GM12875 (cell line): ENCODE measurements around the gene GABRD.

Source experiments
- H3K4me3 ChIP-seq: one replicate; pipeline ENCODE4 v1.5.1; 2011; ENCODE audit warnings: low read depth, low read length, control low read depth
- TF ChIP-seq, protein P1 (sequence below): IDR thresholded peaks from 2 replicates; pipeline ENCODE4 v1.5.1; 2011; ENCODE audit warnings: low read depth, mild to moderate bottlenecking, control low read depth, inconsistent platforms, low read length, moderate library complexity, borderline replicate concordance; ENCODE audit not compliant: insufficient read depth

GABRD gene

GRCh38 chr1:2078170-2078569, 59.0 kb downstream of the GABRD start:
- TF ChIP-seq, protein P1, sequence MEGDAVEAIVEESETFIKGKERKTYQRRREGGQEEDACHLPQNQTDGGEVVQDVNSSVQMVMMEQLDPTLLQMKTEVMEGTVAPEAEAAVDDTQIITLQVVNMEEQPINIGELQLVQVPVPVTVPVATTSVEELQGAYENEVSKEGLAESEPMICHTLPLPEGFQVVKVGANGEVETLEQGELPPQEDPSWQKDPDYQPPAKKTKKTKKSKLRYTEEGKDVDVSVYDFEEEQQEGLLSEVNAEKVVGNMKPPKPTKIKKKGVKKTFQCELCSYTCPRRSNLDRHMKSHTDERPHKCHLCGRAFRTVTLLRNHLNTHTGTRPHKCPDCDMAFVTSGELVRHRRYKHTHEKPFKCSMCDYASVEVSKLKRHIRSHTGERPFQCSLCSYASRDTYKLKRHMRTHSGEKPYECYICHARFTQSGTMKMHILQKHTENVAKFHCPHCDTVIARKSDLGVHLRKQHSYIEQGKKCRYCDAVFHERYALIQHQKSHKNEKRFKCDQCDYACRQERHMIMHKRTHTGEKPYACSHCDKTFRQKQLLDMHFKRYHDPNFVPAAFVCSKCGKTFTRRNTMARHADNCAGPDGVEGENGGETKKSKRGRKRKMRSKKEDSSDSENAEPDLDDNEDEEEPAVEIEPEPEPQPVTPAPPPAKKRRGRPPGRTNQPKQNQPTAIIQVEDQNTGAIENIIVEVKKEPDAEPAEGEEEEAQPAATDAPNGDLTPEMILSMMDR = no peak
- no peak overlapping the region for H3K4me3 ChIP-seq

- TF ChIP-seq, protein P1 = no peak
- no peak overlapping the region for H3K4me3 ChIP-seq
These were observed 60.4 kb downstream of the GABRD start for GRCh38 chr1:2079396-2080085.

DNA sequence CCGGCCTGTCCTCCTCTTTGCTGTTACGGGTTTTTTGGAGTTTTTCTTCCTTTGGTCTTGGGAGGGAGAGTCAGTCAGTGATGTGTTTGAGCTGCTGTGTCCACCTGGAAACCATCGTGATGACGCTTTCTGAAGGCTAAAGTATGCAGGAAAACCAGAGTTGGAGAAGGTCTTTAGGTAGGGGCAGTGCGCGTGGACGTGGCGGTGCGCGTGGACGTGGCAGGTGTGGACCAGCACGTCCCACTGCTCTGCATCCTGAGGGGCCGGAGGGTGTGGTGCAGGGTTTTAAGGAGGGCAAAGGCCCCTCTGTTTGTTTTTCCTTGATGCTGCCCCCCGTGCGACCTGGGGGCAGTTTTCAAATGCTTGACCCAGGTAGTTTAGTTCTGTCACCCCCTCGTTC, 61.0 kb downstream of the GABRD start:
- TF ChIP-seq, protein P1 = no peak
- no peak overlapping the region for H3K4me3 ChIP-seq
